ENCODE measurements around the gene FAAH. TPM values are rescaled to one million over a fixed set of nuclear protein-coding genes. Genes with fewer than 3 reads are reported as not detected.

Gene FAAH
- total RNA-seq, 5 donors from 2014 or later (not counting 1 experiment from before 2014, with no cell fraction given), result 5.9 to 10.4 (median 9.5) TPM

- Mint-ChIP-seq H3K36me3 (no peaks in the 10 kb centered on the region), H3K27me3 (peaks cover 59 to 68% of the 10 kb centered on the region in 2 donors), H3K27ac (no peak overlapping the region), H3K4me3 (peak overlapping the region; percentile 24 to 66 (median 46)), H3K9me3 (no peaks in the 10 kb centered on the region), H3K4me1 (peaks cover 16 to 20% (median 20%) of the 10 kb centered on the region in 3 donors)
- ChIA-PET CTCF (interaction anchor here in 1 of 2 donors (1.4 kb wide), 1 partner anchor 13 kb away, joined by 3 read pairs; no protein-coding TSS in a partner anchor), POLR2A (no interaction called here)
- Histone ChIP-seq H3K9me3 (no peaks in the 10 kb centered on the region), H3K36me3 (ENCODE audit: control insufficient read depth in 2 of 2, extremely low read depth in 1 of 2, insufficient read depth in 1 of 2, low read length in 1 of 2) (no peaks in the 10 kb centered on the region), H3K4me1 (ENCODE audit: control insufficient read depth in 1 of 2, extremely low read depth in 1 of 2, insufficient read depth in 2 of 2, low read length in 2 of 2) (peaks cover 0 to 26% of the 10 kb centered on the region in 2 experiments), H3K4me3 (ENCODE audit: control insufficient read depth in 1 of 2, extremely low read depth in 1 of 2, low read length in 1 of 2) (no peak overlapping the region), H3K27me3 (replicated peaks in 1 of 2; ENCODE audit: control insufficient read depth in 2 of 2, extremely low read depth in 1 of 2, insufficient read depth in 2 of 2, low read length in 1 of 2) (peaks cover 21 to 68% of the 10 kb centered on the region in 2 experiments), H3K27ac (ENCODE audit: low read length) (no peak overlapping the region)
- ATAC-seq (replicated peaks in 1 of 4) (no peak), DNase-seq (no peak)
- 8% methylated on average over 73 of the region's 76 CpGs for WGBS (ENCODE audit: insufficient coverage)
Measured at GRCh38 chr1:46448109-46448911, 54.2 kb downstream of the FAAH start.

- ChIA-PET POLR2A (no interaction called here), CTCF (interaction anchor here in 1 of 2 donors (0.7 kb wide), 1 partner anchor 32 kb away, joined by 4 read pairs; no protein-coding TSS in a partner anchor)
- Mint-ChIP-seq H3K9me3 (no peaks in the 10 kb centered on the region), H3K4me3 (peak overlapping the region in 1 of 3 donors; percentile 66), H3K4me1 (peaks cover 16 to 20% (median 20%) of the 10 kb centered on the region in 3 donors), H3K27me3 (peaks cover 59 to 76% of the 10 kb centered on the region in 2 donors), H3K27ac (peak overlapping the region in 1 of 2 donors; percentile 25), H3K36me3 (no peaks in the 10 kb centered on the region)
- Histone ChIP-seq H3K9me3 (no peaks in the 10 kb centered on the region), H3K27me3 (replicated peaks in 1 of 2; ENCODE audit: control insufficient read depth in 2 of 2, extremely low read depth in 1 of 2, insufficient read depth in 2 of 2, low read length in 1 of 2) (peaks cover 21 to 79% of the 10 kb centered on the region in 2 experiments), H3K4me3 (ENCODE audit: control insufficient read depth in 1 of 2, extremely low read depth in 1 of 2, low read length in 1 of 2) (no peak overlapping the region), H3K27ac (ENCODE audit: low read length) (no peak overlapping the region), H3K36me3 (ENCODE audit: control insufficient read depth in 2 of 2, extremely low read depth in 1 of 2, insufficient read depth in 1 of 2, low read length in 1 of 2) (no peaks in the 10 kb centered on the region), H3K4me1 (ENCODE audit: control insufficient read depth in 1 of 2, extremely low read depth in 1 of 2, insufficient read depth in 2 of 2, low read length in 2 of 2) (peaks cover 0 to 26% of the 10 kb centered on the region in 2 experiments)
- ATAC-seq (replicated peaks in 1 of 4), result no peak
- 46% methylated on average over 5 of the region's 6 CpGs for WGBS (ENCODE audit: insufficient coverage)
- DNase-seq, result no peak
Measured at GRCh38 chr1:46449223-46450159, 55.4 kb downstream of the FAAH start.

GRCh38 chr1:46450160-46450517 lies 56.0 kb downstream of the FAAH start:
- CTCF ChIA-PET, result no interaction called here

GRCh38 chr1:46451948-46452930 lies 58.1 kb downstream of the FAAH start:
- ChIA-PET CTCF (interaction anchor here in 1 of 2 donors (0.6 to 1.3 kb wide), 2 partner anchors 75 to 77 kb away, joined by 3 read pairs; no protein-coding TSS in a partner anchor), POLR2A (interaction anchor here in 1 of 2 donors (0.7 kb wide), 1 partner anchor 11 kb away, joined by 3 read pairs; no protein-coding TSS in a partner anchor)
- no peak for ATAC-seq (replicated peaks in 1 of 4)

More at GRCh38 chr1:46450160-46450517, 56.0 kb downstream of the FAAH start:
- H3K27me3 Mint-ChIP-seq, result peaks cover 62 to 82% of the 10 kb centered on the region in 2 donors
- 60% methylated on average over 1 of the region's 1 CpG for WGBS (ENCODE audit: insufficient coverage)
- Histone ChIP-seq H3K4me1 (ENCODE audit: control insufficient read depth in 1 of 2, extremely low read depth in 1 of 2, insufficient read depth in 2 of 2, low read length in 2 of 2) (peaks cover 0 to 26% of the 10 kb centered on the region in 2 experiments), H3K27ac (ENCODE audit: low read length) (no peak overlapping the region), H3K36me3 (ENCODE audit: control insufficient read depth in 2 of 2, extremely low read depth in 1 of 2, insufficient read depth in 1 of 2, low read length in 1 of 2) (no peaks in the 10 kb centered on the region), H3K27me3 (replicated peaks in 1 of 2; ENCODE audit: control insufficient read depth in 2 of 2, extremely low read depth in 1 of 2, insufficient read depth in 2 of 2, low read length in 1 of 2) (peaks cover 21 to 79% of the 10 kb centered on the region in 2 experiments), H3K9me3 (no peaks in the 10 kb centered on the region), H3K4me3 (ENCODE audit: control insufficient read depth in 1 of 2, extremely low read depth in 1 of 2, low read length in 1 of 2) (no peak overlapping the region)
- POLR2A ChIA-PET, result no interaction called here
- H3K27ac Mint-ChIP-seq, result no peak overlapping the region
- no peak for ATAC-seq (replicated peaks in 1 of 4)
- no peak for DNase-seq
- no peaks in the 10 kb centered on the region for H3K9me3 Mint-ChIP-seq
- peaks cover 16 to 20% (median 20%) of the 10 kb centered on the region in 3 donors for H3K4me1 Mint-ChIP-seq
- no peak overlapping the region for H3K4me3 Mint-ChIP-seq
- no peaks in the 10 kb centered on the region for H3K36me3 Mint-ChIP-seq

GRCh38 chr1:46452931-46453325 lies 58.8 kb downstream of the FAAH start:
- Histone ChIP-seq H3K4me1 (ENCODE audit: control insufficient read depth in 1 of 2, extremely low read depth in 1 of 2, insufficient read depth in 2 of 2, low read length in 2 of 2) (peaks cover 0 to 15% of the 10 kb centered on the region in 2 experiments), H3K9me3 (no peaks in the 10 kb centered on the region), H3K36me3 (ENCODE audit: control insufficient read depth in 2 of 2, extremely low read depth in 1 of 2, insufficient read depth in 1 of 2, low read length in 1 of 2) (no peaks in the 10 kb centered on the region), H3K4me3 (ENCODE audit: control insufficient read depth in 1 of 2, extremely low read depth in 1 of 2, low read length in 1 of 2) (no peak overlapping the region), H3K27me3 (replicated peaks in 1 of 2; ENCODE audit: control insufficient read depth in 2 of 2, extremely low read depth in 1 of 2, insufficient read depth in 2 of 2, low read length in 1 of 2) (peaks cover 13 to 82% of the 10 kb centered on the region in 2 experiments), H3K27ac (ENCODE audit: low read length) (no peak overlapping the region)
- H3K4me1 Mint-ChIP-seq, result peaks cover 6 to 11% (median 6%) of the 10 kb centered on the region in 3 donors
- DNase-seq, result no peak
- ChIA-PET POLR2A (interaction anchor here in 1 of 2 donors (0.7 kb wide), 1 partner anchor 12 kb away, joined by 3 read pairs; no protein-coding TSS in a partner anchor), CTCF (interaction anchor here in 1 of 2 donors (0.6 to 1.3 kb wide), 2 partner anchors 74 to 76 kb away, joined by 3 read pairs; no protein-coding TSS in a partner anchor)
- no peak overlapping the region for H3K4me3 Mint-ChIP-seq
- no peaks in the 10 kb centered on the region for H3K9me3 Mint-ChIP-seq
- WGBS (ENCODE audit: insufficient coverage), result 67% methylated on average over 9 of the region's 15 CpGs
- no peaks in the 10 kb centered on the region for H3K36me3 Mint-ChIP-seq
- ATAC-seq (replicated peaks in 1 of 4), result no peak
- peaks cover 42 to 70% of the 10 kb centered on the region in 2 donors for H3K27me3 Mint-ChIP-seq
- H3K27ac Mint-ChIP-seq, result no peak overlapping the region

More at GRCh38 chr1:46451948-46452930, 58.1 kb downstream of the FAAH start:
- Histone ChIP-seq H3K4me1 (ENCODE audit: control insufficient read depth in 1 of 2, extremely low read depth in 1 of 2, insufficient read depth in 2 of 2, low read length in 2 of 2) (peaks cover 0 to 21% of the 10 kb centered on the region in 2 experiments), H3K4me3 (ENCODE audit: control insufficient read depth in 1 of 2, extremely low read depth in 1 of 2, low read length in 1 of 2) (no peak overlapping the region), H3K9me3 (no peaks in the 10 kb centered on the region), H3K36me3 (ENCODE audit: control insufficient read depth in 2 of 2, extremely low read depth in 1 of 2, insufficient read depth in 1 of 2, low read length in 1 of 2) (no peaks in the 10 kb centered on the region), H3K27me3 (replicated peaks in 1 of 2; ENCODE audit: control insufficient read depth in 2 of 2, extremely low read depth in 1 of 2, insufficient read depth in 2 of 2, low read length in 1 of 2) (peaks cover 16 to 86% of the 10 kb centered on the region in 2 experiments), H3K27ac (ENCODE audit: low read length) (no peak overlapping the region)
- peaks cover 11 to 16% (median 11%) of the 10 kb centered on the region in 3 donors for H3K4me1 Mint-ChIP-seq
- WGBS (ENCODE audit: insufficient coverage), result 73% methylated on average over 3 of the region's 5 CpGs
- H3K36me3 Mint-ChIP-seq, result no peaks in the 10 kb centered on the region
- no peak overlapping the region for H3K27ac Mint-ChIP-seq
- no peak overlapping the region for H3K4me3 Mint-ChIP-seq
- DNase-seq, result no peak
- H3K9me3 Mint-ChIP-seq, result no peaks in the 10 kb centered on the region
- H3K27me3 Mint-ChIP-seq, result peaks cover 47 to 76% of the 10 kb centered on the region in 2 donors
